SK-N-SH treated with all-trans-retinoic acid at 6 μM for 48 hours (cell line): ENCODE measurements around the gene OCA2.

Experiments
- ATAC-seq: fragments of 200-7000 bp; cut with Tn5 transposase; 3 replicates; pipeline ENCODE4 v1.9.1; 2020; ENCODE audit warnings: mild to moderate bottlenecking, moderate library complexity
- ARNTL ChIP-seq: fragments of 450-650 bp; formaldehyde crosslinking; IDR thresholded peaks from 2 replicates; pipeline ENCODE4 v1.5.0; 2020; ENCODE audit warnings: low read depth, mild to moderate bottlenecking, moderate library complexity, borderline replicate concordance
- BACH2 ChIP-seq: fragments of 250-450 bp; sonication (Bioruptor Pico); IDR thresholded peaks from 2 replicates; pipeline ENCODE4 v1.9.0; 2021; ENCODE audit warnings: mild to moderate bottlenecking, borderline replicate concordance
- CREB5 ChIP-seq: fragments of 250-450 bp; sonication (Bioruptor Pico); IDR thresholded peaks from 2 replicates; pipeline ENCODE4 v1.5.1; 2020; ENCODE audit warnings: low read depth, mild to moderate bottlenecking, moderate library complexity
- CSDC2 ChIP-seq: fragments of 250-450 bp; sonication (Bioruptor Pico); IDR thresholded peaks from 2 replicates; pipeline ENCODE4 v1.5.0; 2020; ENCODE audit warnings: mild to moderate bottlenecking, moderate library complexity
- CSRNP3 ChIP-seq: fragments of 250-450 bp; sonication (Bioruptor Pico); IDR thresholded peaks from 2 replicates; pipeline ENCODE4 v1.5.1; 2021; ENCODE audit warnings: mild to moderate bottlenecking, moderate library complexity
- ESRRG ChIP-seq: fragments of 250-450 bp; sonication (Bioruptor Pico); IDR thresholded peaks from 2 replicates; pipeline ENCODE4 v1.6.1; 2021; ENCODE audit warnings: mild to moderate bottlenecking
- GLIS3 ChIP-seq: fragments of 250-450 bp; sonication (Bioruptor Pico); IDR thresholded peaks from 2 replicates; pipeline ENCODE4 v1.5.0; 2020; ENCODE audit warnings: mild to moderate bottlenecking, moderate library complexity
- ISL1 ChIP-seq: fragments of 250-450 bp; sonication (Bioruptor Pico); IDR thresholded peaks from 2 replicates; pipeline ENCODE4 v2.1.2; 2022; ENCODE audit warnings: mild to moderate bottlenecking, moderate library complexity
- OSR1 ChIP-seq: fragments of 250-450 bp; sonication (Bioruptor Pico); IDR thresholded peaks from 2 replicates; pipeline ENCODE4 v1.8.0; 2022; ENCODE audit warnings: moderate library complexity, mild to moderate bottlenecking, inconsistent platforms
- PATZ1 ChIP-seq: fragments of 250-450 bp; sonication (Bioruptor Pico); IDR thresholded peaks from 2 replicates; pipeline ENCODE4 v1.8.0; 2020; ENCODE audit warnings: mild to moderate bottlenecking, moderate library complexity, borderline replicate concordance
- POU6F1 ChIP-seq: fragments of 250-450 bp; sonication (Bioruptor Pico); IDR thresholded peaks from 2 replicates; pipeline ENCODE4 v1.8.0; 2021; ENCODE audit warnings: low read depth, mild to moderate bottlenecking, moderate library complexity, borderline replicate concordance
- PPARA ChIP-seq: fragments of 250-450 bp; sonication (Bioruptor Pico); IDR thresholded peaks from 2 replicates; pipeline ENCODE4 v1.5.0; 2020; ENCODE audit warnings: mild to moderate bottlenecking, borderline replicate concordance
- RARB ChIP-seq: fragments of 250-450 bp; sonication (Bioruptor Pico); IDR thresholded peaks from 2 replicates; pipeline ENCODE4 v1.8.0; 2021; ENCODE audit warnings: mild to moderate bottlenecking, moderate library complexity
- SNAI2 ChIP-seq: fragments of 250-450 bp; sonication (Bioruptor Pico); IDR thresholded peaks from 2 replicates; pipeline ENCODE4 v1.5.0; 2020; ENCODE audit warnings: mild to moderate bottlenecking, moderate library complexity
- TCF4 ChIP-seq: fragments of 250-450 bp; sonication (Bioruptor Pico); IDR thresholded peaks from 2 replicates; pipeline ENCODE4 v1.8.0; 2021; ENCODE audit warnings: mild to moderate bottlenecking, moderate library complexity, borderline replicate concordance
- TOX ChIP-seq: fragments of 250-450 bp; sonication (Bioruptor Pico); IDR thresholded peaks from 2 replicates; pipeline ENCODE4 v1.8.0; 2021; ENCODE audit warnings: mild to moderate bottlenecking, moderate library complexity, borderline replicate concordance
- TSHZ2 ChIP-seq: fragments of 250-450 bp; sonication (Bioruptor Pico); IDR thresholded peaks from 2 replicates; pipeline ENCODE4 v1.5.0; 2020; ENCODE audit warnings: mild to moderate bottlenecking, moderate library complexity
- ZC3H10 ChIP-seq: fragments of 250-450 bp; sonication (Bioruptor Pico); IDR thresholded peaks from 2 replicates; pipeline ENCODE4 v1.5.1; 2021; ENCODE audit warnings: mild to moderate bottlenecking, moderate library complexity
- ZFP3 ChIP-seq: fragments of 250-450 bp; sonication (Bioruptor Pico); IDR thresholded peaks from 2 replicates; pipeline ENCODE4 v1.5.0; 2020; ENCODE audit warnings: mild to moderate bottlenecking, moderate library complexity
- ZFP30 ChIP-seq: fragments of 450-650 bp; formaldehyde crosslinking; IDR thresholded peaks from 2 replicates; pipeline ENCODE4 v1.5.0; 2022; ENCODE audit warnings: mild to moderate bottlenecking, moderate library complexity
- ZNF565 ChIP-seq: fragments of 450-650 bp; formaldehyde crosslinking; conservative IDR thresholded peaks from 2 replicates; pipeline ENCODE4 v1.5.0; 2020; ENCODE audit warnings: low read depth, mild to moderate bottlenecking, moderate library complexity
- ZNF70 ChIP-seq: fragments of 450-650 bp; formaldehyde crosslinking; IDR thresholded peaks from 2 replicates; pipeline ENCODE4 v1.5.0; 2020; ENCODE audit warnings: mild to moderate bottlenecking, moderate library complexity
- ZNF8 ChIP-seq: fragments of 450-650 bp; formaldehyde crosslinking; IDR thresholded peaks from 2 replicates; pipeline ENCODE4 v1.5.0; 2020; ENCODE audit warnings: mild to moderate bottlenecking, moderate library complexity

Gene OCA2

GRCh38 chr15:27937851-27938250 lies 161.3 kb downstream of the OCA2 start (continued):
- no peak for TF ChIP-seq POU6F1
- TF ChIP-seq OSR1 (CRISPR knock-in tag) = no peak
- TF ChIP-seq ZFP30 (CRISPR knock-in tag) = no peak
- TF ChIP-seq PPARA = no peak
- no peak for TF ChIP-seq CSDC2 (CRISPR knock-in tag)
- no peak for TF ChIP-seq RARB
- TF ChIP-seq SNAI2 (CRISPR knock-in tag) = no peak
- TF ChIP-seq, all 23 proteins: peak for 0

- no peak for ATAC-seq
- no peak for TF ChIP-seq ESRRG (CRISPR knock-in tag)
- no peak for TF ChIP-seq ZFP3
- TF ChIP-seq ISL1 (CRISPR knock-in tag) = no peak
- TF ChIP-seq TCF4 (CRISPR knock-in tag) = no peak
- TF ChIP-seq ZNF70 (CRISPR knock-in tag) = no peak
- no peak for TF ChIP-seq TSHZ2
- TF ChIP-seq CREB5 (CRISPR knock-in tag) = no peak
- TF ChIP-seq POU6F1 = no peak
- no peak for TF ChIP-seq PATZ1 (CRISPR knock-in tag)
- TF ChIP-seq TOX = no peak
- no peak for TF ChIP-seq SNAI2 (CRISPR knock-in tag)
- TF ChIP-seq CSRNP3 (CRISPR knock-in tag) = no peak
- no peak for TF ChIP-seq OSR1 (CRISPR knock-in tag)
- no peak for TF ChIP-seq ZNF565 (CRISPR knock-in tag)
- TF ChIP-seq ZFP30 (CRISPR knock-in tag) = no peak
- TF ChIP-seq BACH2 = no peak
- TF ChIP-seq ZNF8 = no peak
- no peak for TF ChIP-seq ARNTL (CRISPR knock-in tag)
- no peak for TF ChIP-seq GLIS3 (CRISPR knock-in tag)
- TF ChIP-seq ZC3H10 (CRISPR knock-in tag) = no peak
Observed at GRCh38 chr15:27936164-27936563, 163.0 kb downstream of the OCA2 start.
